DMS79 (cell line): Measurements from ENCODE around the gene USP10.

Experiments
- DNase-seq: peaks from one replicate; lab custom pipeline; 2025; lab: John Stamatoyannopoulos, UW

The USP10 gene

DNA sequence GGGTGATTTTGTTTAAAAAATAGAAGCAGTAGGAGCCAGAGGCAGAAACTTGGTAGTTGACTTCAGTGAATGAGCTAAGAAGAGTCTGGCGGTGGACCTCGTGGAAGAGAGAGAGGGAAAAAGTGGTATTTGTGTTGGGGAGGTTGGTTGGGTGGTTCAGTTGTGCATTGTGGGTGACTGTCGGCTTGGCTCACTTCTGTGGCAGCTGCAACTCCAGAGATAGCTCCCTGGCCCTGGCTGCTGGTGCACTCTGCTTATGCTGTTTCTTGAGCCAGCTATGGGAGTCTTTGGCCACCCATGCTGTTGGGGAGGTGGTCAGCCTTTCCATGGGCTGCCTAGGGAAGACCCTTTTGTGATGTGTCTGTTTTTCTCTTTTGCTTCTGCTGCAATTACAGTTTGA lies 69.6 kb downstream of the USP10 start:
- no peak for DNase-seq

DNA sequence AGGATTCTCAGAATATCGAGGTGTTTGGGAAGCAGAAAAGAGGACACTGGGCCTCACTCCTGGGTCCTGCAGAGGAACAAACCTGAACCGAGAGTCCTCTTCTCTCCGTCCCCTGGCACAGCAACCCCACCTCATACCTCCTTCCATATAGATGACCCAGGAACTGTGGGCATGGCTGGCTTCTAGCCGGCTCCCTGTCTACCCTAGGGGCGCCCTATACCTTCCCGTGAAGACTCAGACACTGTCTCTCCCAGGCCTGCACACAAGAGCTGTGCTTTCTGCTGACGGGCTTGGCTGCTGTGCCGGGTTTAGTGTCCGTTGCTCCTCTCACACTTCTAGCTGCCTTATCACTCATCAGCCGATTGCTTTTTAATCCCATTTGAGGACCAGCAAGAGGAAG lies 73.5 kb downstream of the USP10 start:
- no peak for DNase-seq

DNA sequence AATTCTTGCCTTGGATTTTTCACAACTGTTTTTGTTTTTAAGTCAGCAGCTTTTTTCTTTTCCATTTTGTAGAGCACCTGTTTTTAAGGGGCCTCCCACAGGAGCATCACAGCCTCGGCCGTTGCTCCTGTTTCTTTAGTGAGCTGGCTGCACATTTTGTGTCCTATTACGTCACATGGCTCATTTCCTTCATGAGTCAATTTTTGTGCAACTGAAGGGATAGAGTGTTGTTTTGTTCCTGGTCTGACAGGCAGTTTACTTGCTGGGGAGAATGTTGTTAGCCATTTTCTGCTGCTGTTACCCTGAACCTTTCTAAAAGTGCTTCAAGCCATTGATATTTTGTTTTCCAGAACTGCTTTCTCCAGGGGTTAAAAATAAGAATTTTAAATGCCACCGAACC lies 75.0 kb downstream of the USP10 start:
- DNase-seq, result no peak

DNA sequence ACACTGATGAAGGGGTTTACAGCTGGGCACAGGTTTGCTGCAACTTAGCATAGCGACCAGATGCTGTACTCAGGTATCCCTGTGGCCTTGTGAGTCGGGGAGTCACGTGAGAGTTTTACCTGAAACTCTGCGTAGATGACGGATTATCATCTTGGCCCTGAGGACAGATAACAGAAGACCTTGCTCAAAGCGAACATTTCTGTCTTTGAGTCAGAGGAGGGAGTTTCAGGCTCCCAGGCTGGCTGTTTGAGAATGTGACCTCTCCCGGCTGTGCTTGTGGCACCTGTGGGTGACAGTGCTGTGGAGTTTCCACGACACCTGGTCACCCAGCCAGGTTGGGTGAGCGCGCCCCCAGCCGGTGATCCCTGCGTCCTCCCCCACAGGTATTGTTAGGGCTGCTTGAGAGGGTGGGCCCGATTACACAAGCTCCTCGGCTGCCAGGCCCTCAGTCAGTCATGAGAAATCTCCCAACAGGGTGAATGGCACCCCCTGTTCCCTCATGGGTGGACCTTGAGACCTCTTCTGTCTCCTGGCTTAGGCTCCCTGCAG lies 75.5 kb downstream of the USP10 start:
- DNase-seq, result no peak

DNA sequence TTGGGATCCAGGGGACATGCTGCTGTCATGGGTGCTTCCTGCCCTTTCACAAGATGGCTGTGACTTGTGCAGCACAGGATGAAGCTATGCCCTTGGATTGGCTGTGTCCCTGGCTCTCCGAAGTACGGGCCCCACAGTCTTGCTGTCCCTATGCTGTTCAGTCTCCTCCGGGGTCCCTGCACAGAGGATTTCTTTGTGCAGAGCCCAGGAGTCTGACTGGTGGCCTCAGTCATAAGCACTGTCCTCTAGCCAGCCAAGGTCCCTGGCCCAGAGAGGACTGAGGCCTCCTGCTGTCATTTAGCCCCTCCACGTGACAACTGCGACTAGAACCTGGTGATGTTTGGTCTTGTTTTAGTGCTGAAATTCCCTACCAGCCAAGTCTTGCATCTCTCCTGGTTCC lies 77.6 kb downstream of the USP10 start:
- DNase-seq, result no peak

DNA sequence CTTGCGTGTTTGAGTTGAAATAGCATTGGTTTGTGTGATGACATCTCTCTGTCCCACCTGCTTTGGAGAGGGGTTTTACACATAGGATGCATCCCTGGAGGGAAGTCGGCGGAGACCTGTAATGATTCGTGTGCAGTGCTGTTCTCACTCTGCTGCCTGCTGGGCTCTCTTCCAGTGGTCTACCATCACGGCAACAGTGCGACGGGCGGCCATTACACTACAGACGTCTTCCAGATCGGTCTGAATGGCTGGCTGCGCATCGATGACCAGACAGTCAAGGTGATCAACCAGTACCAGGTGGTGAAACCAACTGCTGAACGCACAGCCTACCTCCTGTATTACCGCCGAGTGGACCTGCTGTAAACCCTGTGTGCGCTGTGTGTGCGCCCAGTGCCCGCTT lies 78.9 kb downstream of the USP10 start:
- no peak for DNase-seq

DNA sequence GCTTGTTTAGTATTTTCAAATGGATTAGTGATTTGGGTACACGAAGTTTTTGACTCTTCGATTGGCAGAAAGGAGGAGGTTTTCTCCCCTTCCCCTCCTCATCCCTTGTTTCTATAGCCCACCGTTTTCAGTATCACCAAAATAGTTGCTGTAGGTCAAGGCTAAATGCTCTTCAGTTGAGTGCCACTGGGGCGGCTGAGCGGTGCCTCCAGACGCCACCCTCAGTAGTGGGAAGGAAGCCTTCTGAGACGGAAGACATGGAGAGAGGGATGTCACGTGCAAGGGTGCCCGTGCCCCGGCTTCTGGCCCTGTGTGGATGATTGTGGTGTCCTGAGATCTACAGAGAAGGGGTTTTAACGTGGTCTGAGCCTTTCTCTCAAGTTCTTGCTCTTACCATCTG lies 80.3 kb downstream of the USP10 start:
- DNase-seq, result no peak

DNA sequence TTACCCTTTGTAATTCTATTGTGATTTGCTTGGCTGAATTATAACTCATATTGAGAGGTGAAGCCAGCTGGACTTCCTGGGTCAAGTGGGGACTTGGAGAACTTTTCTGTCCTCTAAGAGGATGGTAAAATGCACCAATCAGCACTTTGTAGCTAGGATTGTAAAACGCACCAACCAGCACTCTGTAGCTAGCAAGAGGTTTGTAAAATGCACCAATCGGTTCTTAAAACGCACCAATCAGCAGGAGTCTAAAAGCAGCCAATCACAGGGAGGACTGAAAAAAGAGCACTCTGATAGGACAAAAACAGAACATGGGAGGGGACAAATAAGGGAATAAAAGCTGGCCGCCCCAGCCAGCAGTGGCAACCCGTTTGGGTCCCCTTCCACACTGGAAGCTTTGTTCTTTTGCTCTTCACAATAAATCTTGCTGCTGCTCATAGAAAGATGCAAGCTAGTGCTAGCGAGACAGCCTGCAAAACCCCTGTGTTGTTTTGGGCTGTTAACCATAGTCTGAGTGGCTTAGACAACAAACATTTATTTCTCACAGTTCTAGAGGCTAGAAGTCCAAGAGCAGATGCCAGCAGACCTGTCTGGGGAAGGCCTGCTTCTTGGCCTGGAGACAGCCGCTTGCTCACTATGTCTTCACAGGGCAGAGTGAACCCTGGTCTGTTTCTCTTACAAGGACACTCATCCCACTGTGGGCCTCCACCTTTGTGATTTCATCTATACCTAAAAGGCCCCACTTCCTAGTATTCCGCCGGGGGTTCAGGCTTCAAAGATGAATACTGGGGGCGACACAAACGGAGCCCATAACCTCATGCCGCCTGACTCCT lies 81.0 kb downstream of the USP10 start:
- DNase-seq, result no peak

DNA sequence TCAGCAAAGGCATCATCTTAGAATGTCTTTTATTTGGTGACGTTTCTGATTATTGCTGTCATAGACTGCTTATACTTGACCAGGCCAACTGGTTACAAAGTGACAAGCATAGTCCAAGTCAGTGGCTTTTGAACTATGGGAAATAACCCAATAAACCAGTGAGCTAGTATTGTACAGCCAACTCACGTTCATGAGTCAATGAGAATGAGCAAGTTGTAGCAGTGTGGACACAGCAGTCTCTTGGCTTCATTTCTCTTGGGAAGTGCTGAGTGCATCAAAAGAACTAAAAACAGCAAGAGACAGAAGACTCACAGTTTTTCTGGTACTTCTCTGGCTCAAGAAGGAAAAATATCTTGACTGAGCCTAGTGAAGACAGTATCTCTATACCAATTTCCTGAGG lies 83.0 kb downstream of the USP10 start:
- no peak for DNase-seq

DNA sequence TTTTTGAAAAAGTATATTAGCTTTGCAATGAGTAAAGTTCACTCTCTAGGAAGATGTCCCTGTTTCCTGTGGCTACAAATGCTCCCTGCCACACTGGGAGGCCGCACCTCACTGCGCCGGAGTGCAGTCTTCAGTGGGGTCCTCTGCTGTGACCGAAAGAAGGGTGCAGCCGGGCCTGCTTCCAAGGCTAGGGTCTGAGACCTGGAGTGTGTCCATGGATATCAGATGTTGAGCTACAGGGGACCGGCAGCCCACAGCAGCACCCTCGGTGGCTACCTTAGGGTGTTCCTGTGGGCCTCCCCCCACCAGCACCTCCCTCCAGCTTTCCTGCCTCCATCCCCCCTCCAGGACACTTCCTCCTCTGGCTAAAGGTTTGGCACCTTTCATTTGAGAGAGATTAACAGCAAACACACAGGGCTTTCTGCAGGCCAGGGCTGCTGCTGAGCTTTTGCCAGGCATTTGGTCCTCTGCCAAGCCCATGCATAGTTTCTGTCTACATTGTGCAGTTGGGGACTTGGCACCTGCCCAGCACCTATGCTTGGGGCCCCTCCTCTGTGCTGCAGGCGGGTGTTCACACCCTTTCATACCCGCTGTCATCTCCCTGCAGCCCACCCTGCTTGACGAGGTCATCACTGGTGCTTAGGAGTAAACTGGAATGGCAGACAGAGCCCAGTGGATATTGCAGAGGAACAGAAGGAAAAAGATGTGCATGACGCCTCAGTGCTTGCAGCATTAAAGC lies 86.2 kb downstream of the USP10 start:
- DNase-seq, result peak; percentile 62

DNA sequence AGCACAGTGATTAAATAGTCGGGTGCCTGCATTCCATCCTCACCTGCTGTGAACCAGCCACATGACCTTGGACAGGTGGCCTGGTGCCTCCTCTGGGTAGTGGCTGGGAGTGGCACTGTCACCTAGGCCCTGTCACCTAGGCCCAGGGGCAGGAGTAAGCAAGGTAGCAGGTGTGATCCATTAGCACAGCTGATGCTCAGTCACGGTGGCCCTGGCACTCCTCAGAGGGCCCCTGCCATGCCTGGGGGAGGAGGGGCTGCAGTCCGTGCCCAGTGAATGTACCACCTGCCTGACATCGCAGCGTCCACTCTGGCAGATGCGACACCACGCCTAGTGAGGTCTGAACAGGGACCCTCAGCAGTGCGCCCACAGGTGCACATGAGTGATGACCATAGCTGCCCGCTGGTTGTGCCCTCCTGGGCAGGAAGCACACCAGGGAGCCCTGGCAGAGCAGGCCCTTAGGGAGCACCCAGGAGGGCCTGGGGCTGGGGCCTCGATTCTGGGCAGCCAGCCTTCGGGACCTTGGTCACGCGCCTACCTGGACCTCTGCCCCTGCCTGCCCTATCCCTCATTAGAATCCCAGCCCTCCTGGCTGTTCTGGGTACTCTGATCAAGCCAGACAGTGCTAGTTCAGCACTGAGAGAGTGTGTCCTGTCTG lies 86.9 kb downstream of the USP10 start:
- no peak for DNase-seq

DNA sequence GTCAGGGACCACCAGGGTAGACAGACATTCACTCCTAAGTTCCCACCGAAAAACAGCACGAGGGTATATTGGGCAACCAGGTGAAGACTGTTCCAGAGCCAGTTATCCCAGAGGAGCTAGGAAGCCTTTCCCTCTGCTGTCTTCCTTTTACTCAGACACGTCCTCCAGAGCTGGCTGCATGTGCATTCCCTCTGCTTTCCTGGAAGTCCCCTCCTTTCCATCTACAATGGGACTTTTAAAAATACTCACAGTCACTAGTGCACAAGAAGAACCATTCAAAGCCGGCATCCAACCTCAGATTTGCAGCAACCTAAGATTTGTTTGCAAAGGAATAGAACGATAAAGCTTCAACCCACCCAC lies 87.4 kb downstream of the USP10 start:
- no peak for DNase-seq

DNA sequence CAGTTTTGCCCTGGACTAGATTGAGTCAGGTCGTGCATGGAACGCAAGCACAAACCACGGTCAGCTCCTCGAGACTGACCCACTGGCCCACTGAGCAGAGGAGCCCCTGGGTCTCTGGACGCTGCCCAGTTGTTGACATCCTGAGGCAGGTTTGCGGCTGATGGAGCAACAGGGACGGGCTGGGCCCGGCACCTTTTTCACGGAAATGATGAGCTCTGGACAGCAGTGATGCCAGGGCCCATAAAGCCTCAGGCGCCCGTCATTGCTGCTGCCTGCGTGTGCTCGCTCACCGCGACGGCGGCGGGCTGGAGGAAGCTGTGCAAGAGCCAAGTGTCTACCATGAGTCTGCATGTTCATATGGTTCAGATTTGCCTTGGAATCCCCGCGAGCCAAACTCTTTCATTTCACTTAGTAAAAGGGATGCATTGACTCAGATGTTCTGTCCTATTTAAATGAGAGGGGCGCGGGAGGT lies 89.2 kb downstream of the USP10 start:
- no peak for DNase-seq

DNA sequence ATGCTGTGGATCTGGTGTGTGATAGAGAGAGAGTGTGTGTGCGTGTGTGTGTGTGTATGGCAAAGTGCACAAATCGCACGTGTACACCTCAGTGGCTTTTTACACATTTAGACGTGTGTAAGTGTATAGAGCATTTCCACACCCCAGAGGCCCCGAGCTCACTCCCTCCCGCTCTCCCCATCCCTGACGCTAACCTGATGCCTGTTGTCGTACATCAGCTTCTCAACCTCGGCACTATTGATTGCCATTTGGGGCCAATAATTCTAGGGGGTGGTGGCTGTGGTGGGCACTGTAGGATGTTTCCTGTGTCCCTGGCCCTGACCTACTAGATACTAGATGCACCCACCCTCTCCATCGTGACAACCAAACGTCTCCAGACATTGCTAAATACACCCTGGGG lies 89.6 kb downstream of the USP10 start:
- no peak for DNase-seq

DNA sequence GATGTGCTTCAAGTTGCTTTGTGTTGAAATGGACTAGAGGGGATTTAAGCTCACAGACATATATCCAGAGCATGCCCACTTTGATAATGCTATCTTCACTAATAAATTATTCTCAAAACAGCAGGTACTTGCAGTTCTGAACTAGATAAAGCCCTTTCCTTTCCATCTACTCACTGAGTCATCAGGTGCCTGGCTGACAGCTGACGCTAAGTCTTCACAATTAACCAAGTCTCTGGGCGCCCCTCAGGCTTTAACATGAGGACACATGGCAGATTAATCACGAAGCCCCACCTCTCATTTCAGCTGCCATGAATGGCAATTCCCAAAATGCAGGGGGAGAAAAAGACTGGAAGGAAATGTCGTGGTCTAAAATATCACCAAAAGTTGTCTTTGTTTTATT lies 90.5 kb downstream of the USP10 start:
- DNase-seq, result no peak

DNA sequence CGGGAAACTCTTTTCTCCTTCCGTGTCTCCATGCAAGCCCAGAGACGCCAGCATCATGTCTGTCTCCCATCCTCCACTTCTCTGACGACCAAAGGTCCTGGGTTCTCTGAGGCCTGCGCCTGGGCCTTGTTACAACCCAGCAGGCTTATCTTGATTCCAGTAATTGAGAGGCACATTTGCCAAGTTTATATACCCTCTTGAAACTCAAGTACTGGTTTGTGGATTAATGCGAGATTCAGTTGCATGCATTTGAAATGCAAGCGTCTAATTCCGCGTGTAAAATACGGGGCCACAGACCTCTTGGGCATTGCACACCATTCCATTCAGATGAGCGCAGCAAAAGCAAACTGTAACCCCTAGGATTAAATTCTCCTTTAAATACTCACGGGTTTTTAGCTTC lies 91.3 kb downstream of the USP10 start:
- DNase-seq, result peak; percentile 31

DNA sequence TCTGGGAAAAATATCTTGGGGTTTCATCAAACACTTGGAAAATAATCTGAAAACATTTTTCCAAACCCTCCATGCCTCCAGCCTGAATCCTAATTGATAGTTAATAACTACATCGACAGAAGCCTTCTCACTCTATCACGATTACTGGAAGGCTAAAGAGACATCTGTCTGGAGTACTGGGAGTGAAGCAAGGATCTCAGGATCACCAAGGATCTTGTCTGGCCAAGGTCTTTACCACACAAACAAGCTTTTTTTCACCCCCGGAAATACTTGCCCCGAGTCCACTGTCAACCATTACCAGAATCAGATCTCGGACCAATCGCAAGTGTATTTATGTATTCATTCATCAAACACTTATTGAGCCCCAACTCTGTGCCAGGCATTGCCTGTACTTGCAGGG lies 91.7 kb downstream of the USP10 start:
- DNase-seq, result no peak

DNA sequence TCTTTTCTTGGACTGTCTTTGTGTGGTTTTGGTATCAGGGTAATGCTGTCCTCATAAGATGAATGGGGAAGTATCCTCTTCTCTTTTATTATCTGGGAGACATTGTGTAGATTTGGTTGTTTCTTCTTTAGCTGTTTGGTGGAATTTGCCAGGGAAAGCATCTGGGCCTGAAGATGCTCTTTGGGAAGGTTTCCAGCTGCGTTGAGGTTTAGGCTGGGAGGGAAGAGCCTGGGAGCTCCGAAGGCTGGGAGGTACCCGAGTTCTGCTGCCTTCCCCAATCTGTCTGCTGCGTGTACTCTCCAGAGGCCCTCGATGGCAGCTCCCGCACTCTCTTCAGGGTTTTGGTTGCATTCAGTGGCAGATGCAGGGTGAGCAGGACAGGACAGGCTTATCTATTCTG lies 94.4 kb downstream of the USP10 start:
- DNase-seq, result no peak

DNA sequence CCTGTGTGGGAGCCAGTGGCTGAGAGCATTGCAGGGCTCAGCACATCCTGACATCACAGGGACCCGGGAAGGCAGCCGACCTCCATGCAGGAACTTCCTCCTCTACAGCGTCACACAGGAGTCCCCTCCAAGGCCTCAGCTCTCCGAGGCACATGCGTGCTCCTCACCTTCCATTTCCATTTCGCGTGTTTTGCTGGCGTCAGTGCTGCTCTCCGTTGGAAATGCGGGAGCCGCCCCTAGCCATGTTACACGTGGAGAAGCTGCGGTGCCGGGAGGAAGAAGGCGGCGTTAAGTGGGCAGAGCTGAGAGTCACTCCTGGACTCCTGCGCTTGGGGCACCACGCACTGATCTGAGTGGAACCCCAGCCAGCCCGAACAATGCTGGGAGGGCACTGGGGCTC lies 94.8 kb downstream of the USP10 start:
- no peak for DNase-seq

DNA sequence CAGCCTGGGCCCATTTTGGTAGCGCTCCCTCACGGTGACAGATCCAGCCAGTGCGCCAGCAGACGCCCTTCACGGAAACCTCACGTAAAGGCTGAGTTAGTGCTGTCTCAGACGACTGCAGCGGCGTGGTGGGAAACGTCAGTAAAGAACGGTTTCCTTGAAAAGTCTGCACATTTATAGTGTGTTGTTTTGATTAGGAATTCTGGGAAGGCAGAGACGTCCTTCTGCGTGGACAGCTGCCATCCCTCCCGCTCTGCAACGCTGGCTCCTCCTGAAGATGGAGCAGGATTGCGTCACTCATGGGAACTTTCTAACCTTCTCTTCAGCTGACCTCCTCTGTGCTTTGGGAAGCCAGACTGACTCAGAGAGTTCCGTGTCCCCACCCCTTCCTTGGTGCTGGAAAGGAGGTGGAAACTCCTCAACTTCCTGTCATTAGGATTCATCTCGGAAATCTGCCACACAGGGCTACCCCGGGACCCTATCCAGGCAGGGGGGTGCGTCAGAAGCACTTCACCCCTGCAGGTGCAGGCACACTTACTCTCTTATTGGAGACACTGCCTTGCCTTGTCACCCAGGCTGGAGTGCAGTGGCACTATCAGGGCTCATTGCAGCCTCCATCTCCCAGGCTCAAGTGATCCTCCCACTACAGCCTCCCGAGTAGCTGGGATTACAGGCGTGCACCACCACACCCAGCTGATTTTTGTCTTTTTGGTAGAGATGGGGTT lies 95.7 kb downstream of the USP10 start:
- DNase-seq, result no peak

DNA sequence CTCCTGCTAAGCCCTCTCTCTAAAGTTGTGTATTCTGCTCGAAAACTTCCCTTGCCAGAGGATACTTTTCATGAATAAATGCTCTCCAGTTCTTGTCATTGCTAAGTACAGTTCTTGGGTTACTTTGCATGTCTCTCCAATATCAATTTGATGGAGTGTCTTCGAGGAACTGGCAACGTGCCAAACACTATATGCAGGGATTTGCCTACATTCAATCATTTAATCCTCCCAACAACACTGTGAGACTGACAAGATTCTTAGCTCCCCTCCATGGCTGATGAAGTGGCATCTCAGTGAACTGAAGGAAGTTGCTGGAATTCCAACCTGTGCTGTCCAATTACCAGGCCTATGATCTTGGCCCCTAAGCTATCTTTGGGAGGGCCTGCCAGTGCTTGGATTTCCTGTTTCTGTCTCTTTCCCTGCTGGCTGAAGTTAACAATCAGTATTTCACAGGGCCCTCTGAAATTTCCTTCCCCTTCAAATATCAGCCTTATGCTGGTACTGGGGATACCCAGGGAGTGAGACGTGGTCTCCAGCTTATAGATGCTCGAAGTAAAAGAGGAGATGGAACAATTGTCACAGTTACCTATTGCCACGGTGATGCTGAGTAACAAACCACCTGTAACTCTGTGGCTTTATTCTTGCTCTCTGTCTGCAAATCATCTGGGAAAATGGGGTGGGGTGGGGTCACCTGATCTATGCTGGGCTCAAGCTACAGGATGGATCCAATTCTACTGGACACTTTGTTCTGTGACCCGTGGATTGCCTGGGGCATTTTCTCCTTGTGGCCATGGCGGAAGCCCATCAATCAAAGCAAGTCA lies 100.6 kb downstream of the USP10 start:
- DNase-seq, result no peak
